Vagina (tissue), 2 donors: ENCODE data around the gene TOP3A.

Experiments
- CTCF ChIP-seq, 3 experiments: fragments of 450-650 bp in 2 of 3; fragments of 200-600 bp in 1 of 3; sonication (generic) in 1 of 3; IDR thresholded peaks; one replicate each; pipeline ENCODE4 v1.5.1; 2017 to 2019; ENCODE audit warnings: antibody characterized with exemption in 3 of 3, mild to moderate bottlenecking in 2 of 3, moderate library complexity in 2 of 3
- POLR2AphosphoS5 ChIP-seq, 2 donors: sonication (generic); formaldehyde crosslinking; IDR thresholded peaks; one replicate each; pipeline ENCODE4 v1.9.0; 2017; ENCODE audit warnings: antibody characterized with exemption in 2 of 2, mild to moderate bottlenecking in 2 of 2, low read depth in 1 of 2; ENCODE audit not compliant: insufficient read depth in 1 of 2

DNA sequence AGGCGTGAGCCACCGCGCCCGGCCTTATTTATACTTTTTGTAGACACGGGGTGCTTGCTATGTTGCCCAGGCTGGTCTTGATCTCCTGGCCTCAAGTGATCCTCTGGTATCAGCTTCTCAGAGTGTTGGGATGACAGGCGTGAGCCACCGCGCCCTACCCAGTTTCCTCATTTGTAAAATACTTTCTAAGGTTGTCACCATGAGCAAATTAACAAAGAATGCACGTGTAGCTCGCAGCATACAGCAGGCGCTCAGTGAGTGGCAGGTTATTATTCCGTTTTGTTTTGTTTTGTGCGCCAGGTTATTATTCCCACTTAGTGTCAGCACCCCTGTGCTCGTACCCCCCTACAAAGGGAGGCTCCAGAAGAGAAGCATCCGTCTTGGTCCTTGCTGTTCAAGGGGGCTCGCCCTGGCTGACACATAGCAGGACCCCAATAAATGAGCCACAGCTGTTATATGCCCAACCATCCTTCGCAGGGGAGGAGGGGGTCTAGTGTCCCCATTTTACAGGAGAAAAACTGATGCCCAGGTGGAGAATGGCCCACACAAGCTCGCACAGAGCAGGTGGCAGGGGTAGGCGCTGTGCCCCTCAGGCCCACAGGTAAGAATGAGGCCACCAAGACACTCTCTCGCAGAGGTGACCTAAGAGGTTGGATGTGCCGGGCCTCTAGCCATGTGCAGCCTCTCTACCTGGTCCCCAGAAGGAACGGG lies 55.0 kb downstream of the TOP3A start:
- no peak for TF ChIP-seq CTCF (IDR thresholded peaks at IDR 0.05)
- TF ChIP-seq POLR2AphosphoS5 (IDR thresholded peaks at IDR 0.05; ENCODE audit: insufficient read depth in 1 of 2, low read depth in 1 of 2) = no peak
